Activated CD8-positive, alpha-beta memory T cell treated with anti-CD3 and anti-CD28 coated beads, Interleukin-2, amount 50 U/mL, for 1 hour (primary cell): Measurements from ENCODE around the gene LIN28B.
"Not testable (repeated sequence)": the region's sequence is repeated elsewhere in the genome, so short reads cannot be mapped to it uniquely, and the experiment has no call there.

Experiments
- DNase-seq: peaks from one replicate; pipeline ENCODE4 v3.0.0-alpha.2; 2020; ENCODE audit errors: extremely low read depth

Gene LIN28B, protein sequence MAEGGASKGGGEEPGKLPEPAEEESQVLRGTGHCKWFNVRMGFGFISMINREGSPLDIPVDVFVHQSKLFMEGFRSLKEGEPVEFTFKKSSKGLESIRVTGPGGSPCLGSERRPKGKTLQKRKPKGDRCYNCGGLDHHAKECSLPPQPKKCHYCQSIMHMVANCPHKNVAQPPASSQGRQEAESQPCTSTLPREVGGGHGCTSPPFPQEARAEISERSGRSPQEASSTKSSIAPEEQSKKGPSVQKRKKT

DNA sequence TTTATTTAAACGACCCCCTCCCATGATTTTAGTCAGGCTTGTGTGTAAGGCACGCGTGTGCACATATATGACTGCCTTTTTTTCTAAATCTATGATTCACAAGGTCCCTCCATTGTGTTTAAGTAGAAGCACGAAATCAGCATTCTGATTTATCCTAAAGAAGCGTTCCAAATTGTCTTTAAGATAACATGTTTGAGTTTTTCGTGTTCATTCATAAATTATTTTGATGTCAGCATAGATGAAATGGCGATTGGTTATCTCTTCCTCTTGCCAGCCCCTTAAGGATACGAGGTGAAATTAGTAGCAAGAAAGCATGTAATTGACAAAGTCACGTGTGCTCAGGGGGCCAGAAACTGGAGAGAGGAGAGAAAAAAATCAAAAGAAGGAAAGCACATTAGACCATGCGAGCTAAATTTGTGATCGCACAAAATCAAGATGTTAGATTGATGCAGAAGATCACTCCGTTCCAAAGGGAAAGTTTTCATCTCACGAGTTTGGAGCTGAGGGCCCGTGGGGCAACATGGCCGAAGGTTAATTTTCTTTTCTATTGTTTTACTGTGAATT is at the start of gene LIN28B:
LIN28B (plus strand) TSS at position 377 of the 564 bp plus-strand sequence; CDS start at position 521, 144 bp downstream.
- DNase-seq = no peak

DNA sequence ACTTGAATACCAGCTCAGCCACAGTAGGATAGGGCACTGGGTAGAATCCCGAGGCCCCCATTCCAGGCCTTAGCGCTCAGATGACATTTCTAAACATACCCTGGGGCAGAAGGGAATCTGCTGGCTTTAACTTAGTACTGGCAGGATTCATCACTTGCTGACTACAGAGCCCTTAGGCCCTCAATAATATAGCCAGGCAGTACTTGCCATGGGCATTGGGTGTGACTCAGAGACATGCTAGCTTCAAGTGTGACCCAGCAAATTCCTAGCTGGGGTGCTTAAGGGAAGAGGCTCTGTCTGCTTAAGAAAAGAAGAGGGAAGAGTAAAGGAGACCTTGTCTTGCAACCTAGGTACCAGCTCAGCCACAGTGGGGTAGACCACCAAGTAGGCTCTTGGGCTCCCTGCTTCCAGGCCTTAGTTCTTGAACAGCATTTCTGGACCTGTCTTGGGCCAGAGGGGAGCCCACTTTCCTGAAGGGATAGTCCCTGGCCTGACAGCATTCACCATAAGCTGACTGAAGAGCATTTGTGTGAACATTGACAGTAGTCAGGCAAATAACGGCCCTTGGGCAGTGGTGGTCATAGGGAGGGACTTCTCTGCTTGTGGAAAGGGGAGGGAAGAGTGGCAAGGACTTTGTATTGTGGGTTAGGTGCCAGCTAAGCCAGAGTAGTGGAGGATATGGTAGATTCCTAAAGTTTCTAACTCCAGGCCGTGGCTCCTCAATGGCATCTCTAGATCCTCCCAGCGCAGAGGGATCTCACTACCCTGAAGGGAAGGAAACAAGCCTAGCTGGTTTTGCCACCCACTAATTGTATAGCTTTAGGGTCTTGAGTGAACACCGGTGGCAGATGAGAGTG is 48.6 kb upstream of the LIN28B start:
- DNase-seq = no peak

DNA sequence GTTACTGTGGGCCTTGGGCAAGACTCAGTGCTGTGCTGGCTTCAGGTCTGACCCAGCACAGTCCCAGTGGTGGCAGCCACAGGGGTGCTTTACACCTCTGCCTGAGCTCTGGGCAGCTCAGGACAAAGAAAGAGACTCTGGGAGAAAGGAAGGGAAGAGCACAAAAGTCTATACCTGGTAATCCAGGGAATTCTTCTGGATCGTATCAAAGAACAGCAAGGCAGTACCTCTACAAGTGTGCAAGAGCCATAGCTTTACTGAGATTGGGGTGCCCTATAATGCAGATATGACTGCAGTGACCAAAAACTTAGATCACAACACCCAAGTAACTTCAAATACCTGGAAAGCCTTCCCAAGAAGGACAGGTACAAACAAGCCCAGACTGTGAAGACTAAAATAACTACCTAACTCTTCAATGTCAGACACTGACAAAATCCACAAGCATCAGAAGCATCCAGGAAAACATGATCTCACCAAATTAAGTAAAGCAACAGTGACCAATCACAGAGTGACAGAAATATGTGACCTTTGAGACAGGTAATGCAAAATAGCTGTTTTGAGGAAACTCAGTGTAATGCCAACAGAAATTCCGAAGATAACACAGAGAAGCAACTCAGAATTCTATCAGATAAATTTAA is 47.9 kb upstream of the LIN28B start:
- no peak for DNase-seq

DNA sequence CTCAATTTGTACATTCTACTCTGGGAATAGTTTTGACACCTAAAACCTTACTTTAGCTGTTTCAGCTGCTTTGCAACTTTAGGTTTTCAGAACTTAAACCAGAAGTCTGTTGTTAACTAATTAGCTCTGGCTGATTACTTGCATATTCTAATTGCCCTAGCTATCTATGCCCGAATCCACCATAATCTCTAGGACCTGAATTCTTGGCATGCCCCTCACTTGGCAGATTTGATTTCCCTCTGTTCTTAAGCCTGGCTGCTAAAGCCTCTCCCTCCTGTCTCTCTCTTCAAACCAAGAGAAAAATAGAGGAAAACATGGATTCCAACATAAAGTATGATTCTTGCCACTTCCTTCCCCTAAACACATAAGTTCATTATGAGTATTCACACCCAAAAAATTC is 35.0 kb upstream of the LIN28B start:
- DNase-seq = no peak

DNA sequence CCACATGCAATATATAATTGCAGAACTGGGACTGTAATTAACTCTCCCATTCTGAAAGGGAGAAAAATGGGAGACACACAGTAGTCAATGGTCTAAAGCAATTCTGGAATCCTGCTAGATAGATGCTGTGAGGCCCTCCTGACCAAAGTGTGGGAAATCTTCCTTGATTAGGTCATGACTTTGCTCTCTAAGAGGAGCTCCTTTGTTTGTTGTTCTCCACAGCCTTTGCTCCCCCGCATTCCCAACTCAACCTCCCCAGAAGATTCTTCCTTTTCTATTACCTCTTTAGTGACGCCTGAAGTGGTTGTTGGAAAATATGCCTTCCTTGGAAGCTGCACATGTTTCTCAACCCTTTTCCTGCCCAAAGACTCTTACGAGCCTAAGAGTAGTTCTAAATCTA is 28.8 kb upstream of the LIN28B start:
- DNase-seq = no peak

DNA sequence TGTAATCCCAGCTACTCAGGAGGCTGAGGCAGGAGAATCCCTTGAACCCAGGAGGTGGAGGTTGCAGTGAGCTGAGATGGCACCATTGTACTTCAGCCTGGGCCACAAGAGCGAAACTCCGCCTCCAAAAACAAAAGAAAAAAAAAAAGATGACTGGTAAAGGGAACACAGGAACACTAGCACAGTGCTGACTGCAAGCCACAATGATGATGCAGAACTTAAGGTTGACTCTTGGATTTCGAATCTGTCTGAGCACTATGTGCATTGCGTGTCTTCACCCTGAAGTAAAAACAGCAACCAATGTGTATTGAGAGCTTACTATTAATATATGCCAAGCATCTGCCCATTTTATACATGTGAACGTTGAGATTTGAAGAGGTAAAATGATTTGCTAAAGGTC is 27.6 kb upstream of the LIN28B start:
- no peak for DNase-seq

DNA sequence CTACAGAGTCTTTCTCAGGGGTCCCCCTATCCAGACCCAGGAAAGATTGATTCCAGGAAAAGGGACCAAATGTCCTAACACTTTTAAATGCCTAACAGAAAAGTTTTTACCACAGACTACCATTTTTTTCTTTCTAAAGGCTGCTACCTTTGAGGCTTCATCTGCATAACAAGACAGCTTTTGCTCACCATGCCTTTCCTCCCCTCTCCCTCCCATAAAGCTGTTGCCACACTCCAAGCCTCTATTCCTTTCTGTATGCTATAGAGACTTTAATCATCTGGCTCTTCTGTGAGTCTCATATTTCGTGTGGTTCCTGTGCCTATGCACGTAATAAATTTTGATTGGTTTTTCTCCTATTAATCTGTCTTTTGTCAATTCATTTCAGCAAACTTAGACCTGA is 26.0 kb upstream of the LIN28B start:
- no peak for DNase-seq

DNA sequence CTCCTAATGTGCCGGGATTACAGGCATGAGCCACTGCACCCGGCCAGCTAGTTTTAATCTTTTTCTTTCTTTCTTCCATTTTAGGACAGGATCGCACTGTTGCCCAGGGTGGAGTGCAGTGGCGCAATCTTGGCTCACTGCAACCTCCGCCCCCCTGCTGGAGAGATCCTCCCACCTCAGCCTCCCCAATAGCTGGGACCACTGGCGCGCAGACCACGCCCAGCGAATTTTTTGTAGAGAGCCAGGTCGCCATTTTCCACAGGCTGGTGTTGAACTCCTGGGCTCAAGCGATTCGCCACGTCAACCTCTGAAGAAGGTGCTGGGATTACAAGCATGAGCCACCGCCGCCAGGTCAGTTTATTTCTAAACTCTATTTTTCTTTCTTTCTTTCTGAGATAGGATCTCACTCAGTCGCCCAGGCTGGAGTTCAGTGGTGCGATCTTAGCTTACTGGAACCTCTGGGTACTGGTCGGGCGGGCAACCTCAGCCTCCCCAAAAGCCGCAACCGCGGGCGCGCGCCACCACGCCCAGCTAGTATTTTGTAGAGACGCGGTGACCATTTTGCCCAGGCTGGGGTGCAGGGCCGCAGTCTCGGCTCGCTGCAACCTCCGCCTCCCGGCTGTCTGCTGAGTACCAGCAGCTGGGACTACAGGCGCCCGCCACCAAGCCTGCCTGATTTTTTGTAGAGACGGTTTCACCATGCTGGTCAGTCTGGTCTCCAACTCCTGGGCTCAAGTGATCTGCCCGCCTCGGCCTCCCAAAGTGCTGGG is 20.0 kb upstream of the LIN28B start:
- no peak for DNase-seq

DNA sequence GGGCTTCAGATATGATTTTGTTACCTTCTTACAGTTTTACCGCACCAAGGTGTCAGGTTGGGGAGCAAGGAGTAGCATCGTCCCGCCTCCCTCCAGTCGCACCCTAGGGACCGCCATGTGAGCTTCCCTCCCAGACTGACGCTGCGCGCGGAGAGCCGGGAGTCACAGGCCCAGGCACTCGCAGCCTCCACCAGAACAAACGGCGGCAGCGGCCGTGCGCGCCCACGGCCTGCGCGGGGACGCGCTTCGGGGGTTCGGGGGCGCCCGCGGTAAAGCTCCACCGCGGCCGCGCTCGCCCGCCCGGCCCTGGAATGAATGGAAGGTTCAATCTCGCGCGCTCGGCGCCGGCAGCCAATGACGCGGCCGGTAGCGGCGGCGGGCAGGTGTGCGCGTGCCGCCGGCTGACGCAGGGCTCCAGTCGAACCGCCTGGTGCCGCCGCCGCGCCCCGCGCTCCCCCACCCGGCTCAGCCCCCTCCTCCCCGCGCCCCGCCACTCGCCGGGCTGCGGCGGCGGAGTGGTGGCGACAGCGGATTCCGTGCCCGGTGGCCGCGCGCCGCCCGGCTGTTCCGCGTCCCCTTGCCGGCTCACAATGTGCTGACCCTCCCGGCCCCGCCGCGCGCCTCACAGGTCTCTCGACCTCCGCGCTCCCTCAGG is 16.5 kb upstream of the LIN28B start:
- DNase-seq = no peak

DNA sequence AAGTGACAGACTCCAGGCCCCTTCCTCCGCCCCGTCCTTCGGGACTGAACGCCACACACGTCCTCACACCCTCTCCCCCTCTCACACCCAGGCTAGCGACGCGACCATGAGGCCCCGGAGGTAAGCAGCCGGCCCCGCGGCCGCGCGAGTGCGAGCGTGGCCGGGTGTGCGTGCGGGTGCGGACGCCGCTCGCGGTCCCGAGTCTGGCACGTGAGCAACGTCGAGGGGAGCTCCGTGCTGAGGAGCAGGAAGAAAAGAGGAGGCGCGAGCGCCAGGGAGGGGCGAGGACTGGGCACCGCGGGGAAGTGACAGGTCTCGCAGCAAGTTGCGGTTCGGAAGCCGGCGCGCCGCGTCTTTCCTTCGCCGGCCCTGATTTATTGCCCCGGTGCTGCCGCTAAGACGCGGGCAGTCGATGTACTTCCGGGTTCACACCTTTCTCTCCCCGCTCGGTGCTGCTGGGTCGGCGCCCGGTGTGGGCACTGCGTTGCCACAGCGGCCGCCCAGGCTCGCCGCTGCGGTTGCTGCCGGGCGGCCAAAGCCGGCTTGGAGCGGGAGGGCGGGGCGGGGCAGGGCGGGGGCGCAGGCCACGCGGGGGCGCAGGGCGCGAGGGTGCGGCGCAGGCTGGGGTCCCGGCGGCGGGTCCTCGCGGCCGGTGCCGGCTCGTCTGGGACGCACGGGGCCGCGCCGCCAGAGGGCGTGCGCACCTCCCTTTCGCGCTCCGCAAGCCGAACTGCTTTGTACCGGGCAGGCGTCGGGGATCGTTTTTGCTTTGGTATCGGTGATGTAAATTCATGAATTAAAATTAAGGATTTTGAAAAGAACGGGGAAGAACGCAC is 15.8 kb upstream of the LIN28B start:
- no peak for DNase-seq

DNA sequence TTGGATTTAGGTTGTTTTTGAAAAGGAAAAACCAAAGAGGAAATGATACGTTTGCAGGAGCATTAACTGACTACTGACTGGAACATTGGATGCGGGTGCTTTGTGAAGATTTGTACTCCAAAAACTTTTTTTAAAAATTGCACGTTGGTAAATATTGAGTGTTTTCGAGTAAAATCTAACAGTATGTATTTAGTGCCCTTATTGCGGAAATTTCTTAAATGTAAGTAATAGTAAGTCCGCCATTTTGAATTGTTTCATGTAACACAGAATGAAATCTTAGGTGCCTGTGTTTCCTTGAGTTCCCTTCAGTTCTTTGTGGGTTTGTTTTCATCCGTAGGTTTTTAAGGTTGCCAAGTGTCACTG is 15.2 kb upstream of the LIN28B start:
- no peak for DNase-seq

DNA sequence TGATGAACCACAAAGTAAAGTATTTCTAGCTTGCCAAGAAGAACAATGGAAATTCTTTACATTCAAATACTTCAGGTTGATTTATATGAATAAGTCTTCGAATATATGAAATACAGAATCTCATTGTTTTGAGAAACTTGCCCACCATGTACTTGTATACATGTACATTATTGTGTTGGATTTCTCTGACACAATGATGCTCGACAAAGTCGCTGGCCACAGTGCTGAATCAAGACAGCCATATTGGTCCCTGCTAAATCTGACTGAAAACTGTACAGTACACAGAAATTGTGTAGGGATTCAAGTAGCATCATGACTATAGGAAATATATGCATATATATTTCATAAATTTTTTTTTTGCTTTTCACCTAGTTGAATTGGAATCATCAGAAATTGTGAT is 13.1 kb upstream of the LIN28B start:
- no peak for DNase-seq

DNA sequence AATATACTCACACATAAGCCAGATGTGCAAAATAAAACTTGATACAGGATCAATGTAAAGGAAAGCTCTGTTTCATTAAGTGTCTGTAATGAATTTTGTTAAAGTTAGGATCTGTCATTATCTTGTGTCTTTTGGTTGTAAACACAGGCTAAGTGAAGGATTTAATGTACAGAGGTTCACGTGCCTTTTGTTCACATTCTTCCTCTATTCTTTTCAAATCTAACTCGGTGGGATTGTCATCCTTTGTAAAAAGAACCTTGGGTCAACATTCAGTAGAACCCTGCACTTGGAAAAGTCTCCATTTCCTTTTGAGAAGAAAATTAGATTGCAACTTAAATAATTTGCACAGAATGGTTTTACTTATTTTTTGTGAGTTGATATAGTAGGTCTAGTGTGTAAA is 7.7 kb upstream of the LIN28B start:
- DNase-seq = no peak

DNA sequence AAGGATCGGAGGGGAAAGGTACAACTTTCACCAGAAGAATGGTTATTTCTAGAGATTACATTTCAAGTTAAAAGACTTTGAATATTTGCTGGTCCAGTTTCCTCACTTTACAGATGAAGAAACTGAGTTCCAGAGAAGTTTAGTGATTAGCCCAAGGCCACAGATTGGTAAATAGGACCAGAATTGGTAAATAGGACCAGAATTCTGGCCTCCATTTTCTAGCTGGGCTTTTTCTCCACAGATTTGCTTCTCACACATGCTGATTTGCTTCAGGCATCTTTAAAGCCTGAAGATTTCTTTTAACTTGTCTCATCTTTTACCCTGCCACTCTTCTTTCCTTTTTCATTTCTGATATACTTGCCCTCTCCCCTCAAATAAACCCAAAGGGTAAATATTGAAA is 5.2 kb upstream of the LIN28B start:
- DNase-seq = no peak

DNA sequence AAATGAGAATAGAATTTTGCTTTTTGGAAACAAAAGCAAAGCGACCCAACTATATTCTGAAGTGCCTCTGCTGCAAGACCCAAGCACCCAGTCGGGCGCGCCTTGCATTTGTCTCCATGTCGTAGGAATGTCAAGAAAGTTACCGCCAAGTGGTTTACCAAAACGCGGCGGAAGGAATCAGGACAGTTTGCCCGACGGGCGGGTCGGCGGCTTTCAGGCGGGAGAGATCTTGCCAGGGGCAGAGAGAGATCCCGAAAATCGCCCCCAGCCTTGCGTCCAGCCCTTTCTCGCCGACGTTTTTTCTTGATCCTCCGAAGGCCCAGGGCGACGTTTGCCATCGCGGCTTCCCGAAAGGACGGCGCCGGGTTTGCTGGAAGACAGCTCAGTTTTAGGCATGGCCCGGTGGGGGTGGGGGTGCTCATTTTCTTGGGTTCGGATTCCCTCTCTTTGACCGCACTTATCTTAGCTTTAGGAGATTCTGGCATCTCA is 4.0 kb upstream of the LIN28B start:
- DNase-seq = no peak

DNA sequence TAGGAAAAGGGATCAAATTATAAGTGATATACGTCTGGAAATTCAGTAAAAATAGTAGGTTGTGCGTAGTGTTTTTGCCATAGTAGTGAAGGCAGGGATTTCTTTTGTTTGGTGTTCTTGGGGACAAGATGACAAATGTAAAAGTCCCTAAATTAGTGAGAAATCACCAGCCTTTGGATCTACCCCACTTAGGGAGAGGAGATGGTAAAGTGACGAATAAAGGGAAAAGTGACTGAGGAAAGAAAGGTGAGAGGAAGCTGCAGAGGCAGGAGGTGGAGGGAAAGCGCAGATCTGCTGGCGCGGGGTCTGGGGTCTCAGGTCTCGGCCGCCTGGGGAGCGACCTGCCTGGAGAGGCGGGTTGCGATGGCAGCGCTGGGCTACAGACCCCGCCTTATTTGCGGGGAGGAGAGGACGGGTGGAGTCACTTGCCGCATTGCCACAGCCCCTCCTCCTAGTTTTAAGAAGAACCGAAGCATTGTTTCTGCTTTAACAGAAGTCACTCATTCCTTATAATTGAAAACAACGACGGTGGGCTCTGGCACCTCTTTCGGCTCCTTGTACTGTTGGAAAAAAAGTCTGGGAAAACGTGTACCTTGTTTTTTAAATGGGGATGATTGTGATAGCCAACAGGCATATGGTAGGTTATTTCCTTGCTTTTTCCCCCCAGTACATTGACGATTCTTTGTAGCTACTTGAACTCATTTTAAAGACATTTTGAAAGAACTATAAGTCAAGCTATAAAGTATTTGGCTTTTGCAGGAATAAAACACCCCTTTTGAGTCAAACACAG is 3.3 kb upstream of the LIN28B start:
- not testable (repeated sequence) for DNase-seq

DNA sequence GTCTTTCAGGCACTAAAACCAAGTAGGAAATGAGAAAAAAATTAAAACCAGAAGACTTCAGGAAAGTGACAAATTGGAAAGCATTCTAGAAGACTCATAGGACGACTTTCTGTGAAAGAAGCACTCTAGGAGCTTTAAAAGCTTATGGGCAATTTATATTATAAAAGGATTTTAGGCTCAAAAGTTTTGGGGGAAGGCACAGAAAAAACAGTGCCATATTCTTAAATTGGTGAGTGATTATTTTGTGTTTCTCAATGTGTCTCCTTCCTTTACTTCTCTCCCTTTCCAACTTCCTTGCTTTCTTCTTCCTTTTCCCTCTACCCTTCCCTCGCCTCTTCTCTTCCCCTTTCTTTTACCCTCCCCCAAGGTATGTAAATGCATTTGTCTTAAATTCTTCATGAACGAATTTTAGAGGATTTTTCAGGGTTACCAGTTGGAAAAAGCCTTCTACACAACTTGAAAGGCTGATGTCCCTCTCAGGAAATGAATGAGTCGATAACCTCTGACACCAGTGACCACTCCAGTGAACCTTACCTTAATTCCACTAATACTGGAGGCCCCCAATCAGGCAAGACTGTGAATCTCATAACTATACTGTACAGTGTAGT is 2.6 kb upstream of the LIN28B start:
- DNase-seq = no peak

DNA sequence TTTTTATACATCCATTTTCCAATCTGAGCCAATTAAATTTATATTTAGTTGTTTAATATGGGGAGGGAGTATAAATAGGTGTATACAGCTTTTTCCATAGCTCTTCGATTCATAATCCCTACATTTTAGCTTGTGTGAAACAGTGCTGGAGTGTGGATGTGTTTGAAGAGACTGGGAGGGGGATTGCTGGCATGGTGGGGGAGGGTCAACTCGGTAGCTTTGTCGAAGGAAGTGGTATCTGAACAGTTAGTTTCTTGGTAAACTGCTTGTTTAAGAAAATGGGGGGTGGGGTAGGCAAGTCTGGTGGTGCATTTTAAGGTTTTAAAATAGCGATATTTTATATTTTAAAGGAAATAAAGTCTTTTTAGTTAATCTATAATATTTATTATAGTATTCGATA is 1.4 kb upstream of the LIN28B start:
- no peak for DNase-seq
